ENCODE data around the gene SORCS2.

The SORCS2 gene

GRCh38 chr4:7788193-7788592, 595.9 kb downstream of the SORCS2 start:
- H3K4me2 ChIP-seq (ENCODE audit: low read length), result no peak overlapping the region
- H3K9me3 ChIP-seq (ENCODE audit: insufficient read depth, low read length), result no peaks in the 10 kb centered on the region
- H2AFZ ChIP-seq (ENCODE audit: low read depth, low read length), result no peak overlapping the region
- peaks cover 14% of the 10 kb centered on the region for H3K27me3 ChIP-seq (ENCODE audit: low read depth, low read length)
- no peak overlapping the region for H3K4me3 ChIP-seq (ENCODE audit: low read length)
- TF ChIP-seq CTCF (IDR thresholded peaks at IDR 0.05; ENCODE audit: low read depth, low read length) (no peak), EZH2phosphoT487 (IDR thresholded peaks at IDR 0.05; ENCODE audit: low read depth) (no peak)
- H3K4me1 ChIP-seq (ENCODE audit: low read length), result 0 out of 2 replicates have a peak, but pooled peaks cover 9% of the 10 kb centered on the region
- H3K9ac ChIP-seq (ENCODE audit: low read length), result no peak overlapping the region
- H4K20me1 ChIP-seq (ENCODE audit: insufficient read depth, low read length), result no peaks in the 10 kb centered on the region
- no peaks in the 10 kb centered on the region for H3K36me3 ChIP-seq (replicated peaks; ENCODE audit: low read depth, low read length)
- no peak overlapping the region for H3K27ac ChIP-seq (ENCODE audit: low read length)
- H3K79me2 ChIP-seq (ENCODE audit: low read length), result no peaks in the 10 kb centered on the region

GRCh38 chr4:7788694-7789425, 596.5 kb downstream of the SORCS2 start:
- H4K20me1 ChIP-seq (ENCODE audit: insufficient read depth, low read length), result no peaks in the 10 kb centered on the region
- no peak overlapping the region for H2AFZ ChIP-seq (ENCODE audit: low read depth, low read length)
- no peak overlapping the region for H3K27ac ChIP-seq (ENCODE audit: low read length)
- no peaks in the 10 kb centered on the region for H3K9me3 ChIP-seq (ENCODE audit: insufficient read depth, low read length)
- no peaks in the 10 kb centered on the region for H3K79me2 ChIP-seq (ENCODE audit: low read length)
- 0 out of 2 replicates have a peak, but pooled peaks cover 9% of the 10 kb centered on the region for H3K4me1 ChIP-seq (ENCODE audit: low read length)
- no peak overlapping the region for H3K4me2 ChIP-seq (ENCODE audit: low read length)
- no peak overlapping the region for H3K9ac ChIP-seq (ENCODE audit: low read length)
- no peaks in the 10 kb centered on the region for H3K36me3 ChIP-seq (replicated peaks; ENCODE audit: low read depth, low read length)
- no peak for TF ChIP-seq EZH2phosphoT487 (IDR thresholded peaks at IDR 0.05; ENCODE audit: low read depth)
- TF ChIP-seq CTCF (IDR thresholded peaks at IDR 0.05; ENCODE audit: low read depth, low read length), result no peak
- no peak overlapping the region for H3K4me3 ChIP-seq (ENCODE audit: low read length)
- peaks cover 14% of the 10 kb centered on the region for H3K27me3 ChIP-seq (ENCODE audit: low read depth, low read length)

DNA sequence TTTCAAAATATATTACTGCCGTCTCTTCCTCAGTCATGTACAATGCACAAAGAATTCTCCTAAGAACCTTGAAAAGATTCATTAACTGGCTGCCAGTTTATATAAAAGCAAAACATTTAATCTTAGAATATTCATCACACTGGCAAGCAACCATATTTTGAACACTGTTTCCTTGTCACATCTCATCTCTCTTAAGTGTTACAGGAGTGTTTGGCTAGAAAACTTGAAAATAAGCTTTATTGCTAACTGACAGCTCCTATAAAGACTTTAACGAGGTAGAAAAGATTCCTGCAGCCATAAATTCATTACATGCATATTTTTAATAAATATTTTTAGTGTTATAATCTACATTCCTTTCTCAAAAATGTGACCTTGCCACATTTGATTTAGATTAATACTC, 597.7 kb downstream of the SORCS2 start:
- H3K4me1 ChIP-seq (ENCODE audit: low read length), result 0 out of 2 replicates have a peak, but pooled peaks cover 9% of the 10 kb centered on the region
- H2AFZ ChIP-seq (ENCODE audit: low read depth, low read length), result no peak overlapping the region
- H3K4me2 ChIP-seq (ENCODE audit: low read length), result no peak overlapping the region
- no peak overlapping the region for H3K9ac ChIP-seq (ENCODE audit: low read length)
- no peaks in the 10 kb centered on the region for H4K20me1 ChIP-seq (ENCODE audit: insufficient read depth, low read length)
- no peak overlapping the region for H3K27ac ChIP-seq (ENCODE audit: low read length)
- no peaks in the 10 kb centered on the region for H3K9me3 ChIP-seq (ENCODE audit: insufficient read depth, low read length)
- no peaks in the 10 kb centered on the region for H3K79me2 ChIP-seq (ENCODE audit: low read length)
- peaks cover 14% of the 10 kb centered on the region for H3K27me3 ChIP-seq (ENCODE audit: low read depth, low read length)
- H3K36me3 ChIP-seq (replicated peaks; ENCODE audit: low read depth, low read length), result no peaks in the 10 kb centered on the region
- no peak overlapping the region for H3K4me3 ChIP-seq (ENCODE audit: low read length)
- TF ChIP-seq EZH2phosphoT487 (IDR thresholded peaks at IDR 0.05; ENCODE audit: low read depth) (no peak), CTCF (IDR thresholded peaks at IDR 0.05; ENCODE audit: low read depth, low read length) (no peak)

DNA sequence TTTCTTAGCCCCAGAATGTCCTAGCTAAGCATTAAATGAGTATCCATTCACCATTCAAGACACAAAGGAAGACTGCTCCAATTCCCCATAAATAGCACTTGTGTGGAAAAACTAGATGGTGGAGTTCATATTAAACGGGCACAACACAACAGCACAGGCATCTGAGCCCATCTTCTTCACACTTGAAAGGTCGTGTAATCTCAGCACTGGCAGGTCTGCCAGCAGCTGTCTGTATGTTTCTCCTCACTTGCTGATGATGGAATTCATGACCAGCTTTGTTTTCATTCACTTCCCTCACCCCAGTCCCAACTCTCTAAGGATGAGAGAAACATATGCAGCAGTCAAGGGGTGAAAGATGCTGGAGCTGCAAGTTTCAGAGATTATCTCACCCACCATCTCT, 598.7 kb downstream of the SORCS2 start:
- TF ChIP-seq EZH2phosphoT487 (IDR thresholded peaks at IDR 0.05; ENCODE audit: low read depth), result no peak
- TF ChIP-seq CTCF (IDR thresholded peaks at IDR 0.05; ENCODE audit: low read depth, low read length), result no peak
- peaks cover 14% of the 10 kb centered on the region for H3K27me3 ChIP-seq (ENCODE audit: low read depth, low read length)
- no peaks in the 10 kb centered on the region for H3K79me2 ChIP-seq (ENCODE audit: low read length)
- no peak overlapping the region for H3K9ac ChIP-seq (ENCODE audit: low read length)
- no peaks in the 10 kb centered on the region for H4K20me1 ChIP-seq (ENCODE audit: insufficient read depth, low read length)
- H2AFZ ChIP-seq (ENCODE audit: low read depth, low read length), result no peak overlapping the region
- no peak overlapping the region for H3K27ac ChIP-seq (ENCODE audit: low read length)
- 0 out of 2 replicates have a peak, but pooled peaks cover 9% of the 10 kb centered on the region for H3K4me1 ChIP-seq (ENCODE audit: low read length)
- H3K4me3 ChIP-seq (ENCODE audit: low read length), result no peak overlapping the region
- H3K4me2 ChIP-seq (ENCODE audit: low read length), result no peak overlapping the region
- H3K9me3 ChIP-seq (ENCODE audit: insufficient read depth, low read length), result no peaks in the 10 kb centered on the region
- H3K36me3 ChIP-seq (replicated peaks; ENCODE audit: low read depth, low read length), result no peaks in the 10 kb centered on the region
